Subcutaneous abdominal adipose tissue (tissue), 5 donors: ENCODE results near the gene TMPRSS11F.
"Not testable (repeated sequence)": the region's sequence is repeated elsewhere in the genome, so short reads cannot be mapped to it uniquely, and the experiment has no call there.

ENCODE experiments used
- H3K27ac ChIP-seq: one replicate; pipeline ENCODE4 v1.7.0; 2013; ENCODE audit warnings: low read depth, mild to moderate bottlenecking, inconsistent platforms, low read length, moderate library complexity
- H3K27me3 ChIP-seq, 5 donors: one replicate each; pipeline ENCODE4 v1.7.0; 2013; ENCODE audit warnings: low read length in 5 of 5, inconsistent platforms in 1 of 5; ENCODE audit not compliant: control insufficient read depth in 5 of 5, insufficient read depth in 4 of 5
- H3K36me3 ChIP-seq, 5 donors: one replicate each; pipeline ENCODE4 v1.7.0; 2013; ENCODE audit warnings: low read length in 5 of 5; ENCODE audit not compliant: control insufficient read depth in 5 of 5, insufficient read depth in 5 of 5
- H3K4me1 ChIP-seq, 5 donors: one replicate each; pipeline ENCODE4 v1.7.0; 2013; ENCODE audit warnings: low read length in 5 of 5, mild to moderate bottlenecking in 3 of 5, moderate library complexity in 1 of 5; ENCODE audit not compliant: control insufficient read depth in 5 of 5, insufficient read depth in 5 of 5
- H3K4me3 ChIP-seq, 5 donors: one replicate each; pipeline ENCODE4 v1.7.0; 2013; ENCODE audit warnings: low read length in 5 of 5, low read depth in 1 of 5
- H3K9ac ChIP-seq, 5 donors: one replicate each; pipeline ENCODE4 v1.7.0; 2013; ENCODE audit warnings: low read length in 5 of 5, mild to moderate bottlenecking in 4 of 5, moderate library complexity in 3 of 5
- H3K9me3 ChIP-seq, 5 donors: one replicate each; pipeline ENCODE4 v1.7.0; 2013; ENCODE audit warnings: low read length in 5 of 5; ENCODE audit not compliant: control insufficient read depth in 5 of 5
- donor health status: healthy.
- donor health status: healthy.
- donor health status: healthy.
- donor health status: healthy.
- donor health status: healthy.

Gene TMPRSS11F

DNA sequence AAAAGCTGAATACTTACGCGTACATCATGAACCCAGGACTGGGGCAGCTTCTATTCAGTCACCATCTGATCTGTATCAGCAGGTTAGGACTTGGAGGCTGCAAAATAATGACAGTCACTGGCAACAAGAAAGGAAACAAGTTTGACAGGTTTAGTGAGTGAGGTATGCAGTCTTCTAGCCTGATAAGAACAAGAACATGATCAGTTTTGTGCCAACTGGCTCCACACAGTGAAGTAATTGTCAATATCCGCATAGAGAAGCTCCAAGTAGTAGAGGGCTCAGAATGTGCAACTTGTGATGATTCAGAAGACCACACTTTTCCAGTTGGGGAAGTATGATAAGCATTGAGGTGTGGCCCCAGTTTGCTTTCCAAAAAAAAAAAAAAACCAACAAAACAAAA lies at the start of gene TMPRSS11F:
Gene TMPRSS11F, minus strand, starts transcription at position 77 of the 400 bp plus-strand sequence. Its CDS starts 49 bp downstream, at position 28.
- H3K9ac ChIP-seq, result no peak within 1 kb of the TSS
- peaks cover 0 to 8% (median 2%) of the 10 kb centered on the region in 5 donors for H3K9me3 ChIP-seq
- no peak within 1 kb of the TSS for H3K27ac ChIP-seq
- no peak within 1 kb of the TSS for H3K4me3 ChIP-seq
- no peaks in the 10 kb centered on the region for H3K4me1 ChIP-seq
- no peaks in the 10 kb centered on the region for H3K36me3 ChIP-seq
- H3K27me3 ChIP-seq, result no peaks in the 10 kb centered on the region

DNA sequence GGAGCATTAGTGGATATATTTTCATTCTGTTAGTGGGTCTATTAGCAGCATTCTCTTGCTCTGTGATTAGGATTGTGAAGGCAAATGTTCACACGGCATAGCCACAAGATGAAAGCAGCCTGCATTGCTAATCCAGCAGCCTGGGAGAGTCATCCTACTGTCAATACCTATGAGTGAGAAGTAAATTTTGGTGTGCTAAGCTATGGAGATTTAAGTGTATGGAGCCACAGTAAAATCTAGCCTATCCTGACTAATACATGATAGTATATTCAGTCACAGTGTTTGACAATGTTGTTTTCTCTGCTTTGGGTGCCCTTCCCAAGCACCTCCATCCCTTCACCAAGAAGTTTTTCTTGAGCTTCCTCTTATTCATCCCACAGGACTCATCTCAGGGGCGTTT lies 47.2 kb upstream of the TMPRSS11F start:
- no peak overlapping the region for H3K4me3 ChIP-seq
- H3K36me3 ChIP-seq, result no peaks in the 10 kb centered on the region
- H3K4me1 ChIP-seq, result peaks cover 0 to 4% (median 0%) of the 10 kb centered on the region in 5 donors
- no peaks in the 10 kb centered on the region for H3K27me3 ChIP-seq
- no peak overlapping the region for H3K9ac ChIP-seq
- no peak overlapping the region for H3K27ac ChIP-seq
- no peaks in the 10 kb centered on the region for H3K9me3 ChIP-seq

DNA sequence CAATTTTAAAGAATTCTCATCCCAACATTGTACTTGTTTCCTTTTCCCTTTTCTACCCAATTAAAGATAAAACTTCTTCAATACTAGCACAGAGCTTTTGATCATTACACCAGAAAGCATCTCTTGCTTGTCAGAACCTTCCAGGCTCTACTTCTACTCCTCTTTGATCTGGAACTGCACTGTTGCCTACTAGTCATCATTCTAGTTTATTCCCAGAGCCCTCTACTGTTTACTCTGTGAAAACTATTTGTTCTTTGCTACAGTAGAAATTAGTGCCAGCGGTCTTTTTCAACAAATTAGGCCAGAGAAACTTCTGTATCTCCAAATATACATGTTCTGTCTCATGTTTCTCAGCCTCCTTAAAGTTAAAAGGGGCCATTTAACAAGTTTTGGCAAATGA lies 46.8 kb upstream of the TMPRSS11F start:
- Histone ChIP-seq H3K4me3 (no peak overlapping the region), H3K9me3 (no peaks in the 10 kb centered on the region), H3K4me1 (peaks cover 0 to 4% (median 0%) of the 10 kb centered on the region in 5 donors), H3K27ac (no peak overlapping the region), H3K27me3 (no peaks in the 10 kb centered on the region), H3K9ac (no peak overlapping the region), H3K36me3 (no peaks in the 10 kb centered on the region)

DNA sequence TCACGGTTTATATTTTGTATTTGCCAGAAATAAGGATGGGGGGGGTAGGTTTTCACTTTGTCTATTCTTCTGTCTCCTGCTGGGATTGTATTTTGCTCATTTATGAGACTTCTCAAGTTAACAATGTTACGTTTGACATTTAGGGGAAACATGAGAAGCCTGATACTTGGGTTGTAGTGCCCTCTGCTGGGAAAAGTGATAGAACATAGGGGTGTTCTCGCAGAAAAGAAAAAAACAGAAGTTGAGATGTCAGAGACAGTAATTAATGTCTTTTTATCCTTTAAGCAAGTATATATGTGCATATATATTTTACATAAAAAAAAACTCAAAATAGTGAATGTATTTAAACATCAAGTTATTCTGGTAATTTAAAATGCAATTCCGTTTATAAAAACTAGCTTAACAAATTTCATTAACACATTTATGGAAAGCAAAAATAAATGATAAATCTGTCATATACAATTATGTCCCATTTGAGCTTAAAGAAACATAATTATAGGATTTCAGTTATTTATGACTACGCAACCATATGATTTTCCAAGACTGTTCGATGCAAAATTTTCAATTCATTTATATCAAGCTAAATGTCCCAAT lies 46.0 kb upstream of the TMPRSS11F start:
- Histone ChIP-seq H3K9me3 (no peaks in the 10 kb centered on the region), H3K36me3 (no peaks in the 10 kb centered on the region), H3K4me1 (peaks cover 0 to 4% (median 0%) of the 10 kb centered on the region in 5 donors), H3K9ac (no peak overlapping the region), H3K27me3 (no peaks in the 10 kb centered on the region), H3K27ac (no peak overlapping the region), H3K4me3 (no peak overlapping the region)

DNA sequence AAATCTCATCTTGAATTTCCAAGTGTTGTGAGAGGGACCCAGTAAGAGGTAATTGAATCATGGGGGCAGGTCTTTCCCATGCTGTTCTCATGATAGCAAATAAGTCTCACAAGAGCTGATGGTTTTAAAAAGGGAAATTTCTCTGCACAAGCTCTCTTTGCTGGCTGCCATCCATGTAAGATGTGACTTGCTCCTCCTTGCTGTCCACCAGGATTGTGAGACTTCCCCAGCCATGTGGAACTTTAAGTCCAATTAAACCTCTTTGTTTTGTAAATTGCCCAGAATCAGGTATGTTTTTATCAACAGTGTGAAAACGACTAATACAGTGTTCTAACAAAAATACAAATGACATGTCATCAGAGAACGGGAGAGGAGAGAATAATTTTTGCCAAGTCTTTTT lies 44.7 kb upstream of the TMPRSS11F start:
- H3K9me3 ChIP-seq, H3K4me3 ChIP-seq, H3K27me3 ChIP-seq, H3K27ac ChIP-seq, H3K36me3 ChIP-seq, H3K9ac ChIP-seq, H3K4me1 ChIP-seq: not testable (repeated sequence)

DNA sequence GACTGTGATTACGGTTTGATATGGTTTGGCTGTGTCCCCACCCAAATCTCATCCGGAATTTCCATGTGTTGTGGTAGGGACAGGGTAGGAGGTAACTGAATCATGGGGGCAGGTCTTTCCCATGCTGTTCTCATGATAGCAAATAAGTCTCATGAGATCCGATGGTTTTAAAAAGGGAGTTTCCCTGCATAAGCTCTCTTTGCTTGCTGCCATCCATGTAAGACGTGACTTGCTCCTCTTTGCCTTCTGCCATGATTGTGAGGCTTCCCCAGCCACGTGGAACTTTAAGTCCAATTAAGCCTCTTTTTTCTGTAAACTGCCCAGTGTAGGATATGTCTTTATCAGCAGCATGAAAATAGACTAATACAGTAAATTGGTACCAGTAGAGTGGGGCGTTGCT lies 42.5 kb upstream of the TMPRSS11F start:
- H3K4me1 ChIP-seq, H3K36me3 ChIP-seq, H3K27me3 ChIP-seq, H3K9me3 ChIP-seq, H3K27ac ChIP-seq, H3K4me3 ChIP-seq, H3K9ac ChIP-seq: not testable (repeated sequence)

DNA sequence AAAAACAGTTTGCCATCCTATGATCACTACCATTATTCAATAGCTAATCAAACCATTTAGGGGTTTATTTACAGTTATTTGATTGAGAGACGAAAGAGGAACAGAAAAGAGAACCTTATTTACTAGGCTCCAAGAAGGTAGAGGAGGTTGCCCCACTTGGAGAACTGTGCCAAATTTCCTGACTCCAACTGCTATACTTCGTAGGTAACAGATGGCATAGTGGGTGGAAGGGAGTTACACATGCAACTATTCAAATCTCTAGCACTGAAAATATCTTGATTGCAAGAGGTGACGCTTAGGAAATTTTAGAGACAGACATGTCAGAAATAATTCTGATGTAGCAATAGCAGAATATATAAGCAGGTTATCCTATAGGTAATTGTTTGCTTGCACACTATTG lies 38.0 kb upstream of the TMPRSS11F start:
- Histone ChIP-seq H3K9me3 (no peaks in the 10 kb centered on the region), H3K4me1 (no peaks in the 10 kb centered on the region), H3K27me3 (no peaks in the 10 kb centered on the region), H3K27ac (no peak overlapping the region), H3K36me3 (no peaks in the 10 kb centered on the region), H3K9ac (no peak overlapping the region), H3K4me3 (no peak overlapping the region)

DNA sequence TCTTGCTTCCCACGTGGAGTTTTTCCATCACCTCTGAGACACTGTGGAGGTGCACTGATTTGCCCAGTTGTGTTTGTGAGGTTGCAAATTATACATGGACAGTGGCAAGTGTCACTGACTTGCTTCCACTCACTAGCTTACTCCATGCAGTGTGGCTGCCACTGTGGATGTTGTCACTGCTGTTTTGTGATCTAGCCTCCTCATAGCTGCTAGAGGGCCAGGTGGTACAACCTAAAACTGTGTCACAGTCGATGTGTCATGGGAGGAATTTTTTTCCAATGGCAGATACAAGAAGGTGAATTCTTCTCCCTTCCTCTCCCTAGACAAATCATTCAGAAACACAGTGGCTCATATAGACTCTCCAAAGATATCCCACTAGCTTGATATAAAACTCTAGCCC lies 37.5 kb upstream of the TMPRSS11F start:
- H3K36me3 ChIP-seq, result no peaks in the 10 kb centered on the region
- no peak overlapping the region for H3K4me3 ChIP-seq
- no peak overlapping the region for H3K9ac ChIP-seq
- no peaks in the 10 kb centered on the region for H3K4me1 ChIP-seq
- no peaks in the 10 kb centered on the region for H3K27me3 ChIP-seq
- no peak overlapping the region for H3K27ac ChIP-seq
- no peaks in the 10 kb centered on the region for H3K9me3 ChIP-seq

DNA sequence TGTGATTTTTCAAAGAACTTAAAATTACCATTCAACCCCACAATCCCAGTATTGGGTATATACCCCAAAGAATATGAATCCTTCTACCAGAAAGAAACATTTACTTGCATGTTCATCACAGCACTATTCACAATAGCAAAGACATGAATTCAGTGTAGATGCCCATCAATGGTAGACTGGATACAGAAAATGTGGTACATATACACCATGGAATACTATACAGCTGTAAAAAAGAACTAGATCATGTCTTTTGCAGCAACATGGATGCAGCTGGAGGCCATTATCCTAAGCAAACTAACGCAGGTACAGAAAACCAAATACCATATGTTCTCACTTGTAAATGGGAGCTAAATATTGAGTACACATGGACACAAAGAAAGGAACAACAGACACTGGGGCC lies 34.1 kb upstream of the TMPRSS11F start:
- H3K9ac ChIP-seq, result no peak overlapping the region

DNA sequence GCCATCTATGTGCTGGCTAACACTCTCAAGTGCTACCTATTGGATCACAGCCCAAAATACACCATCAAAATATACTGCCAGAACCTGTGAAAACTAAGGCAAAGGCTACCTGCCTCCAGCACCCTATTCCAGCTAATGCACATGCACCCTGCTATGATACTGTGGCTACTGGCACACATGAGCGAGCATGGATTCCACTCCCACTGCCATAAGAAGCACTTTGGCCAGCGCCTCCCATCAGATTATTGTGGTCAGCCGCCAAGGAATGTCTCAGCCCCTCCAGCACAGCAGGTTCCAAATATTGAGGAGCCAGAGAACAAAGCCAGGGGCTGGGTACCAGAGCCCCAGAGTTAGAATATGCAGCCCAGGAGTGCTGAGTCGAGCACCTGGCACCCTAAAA lies 32.5 kb upstream of the TMPRSS11F start:
- Histone ChIP-seq H3K27me3 (no peaks in the 10 kb centered on the region), H3K36me3 (no peaks in the 10 kb centered on the region), H3K4me1 (no peaks in the 10 kb centered on the region), H3K9me3 (no peaks in the 10 kb centered on the region), H3K9ac (no peak overlapping the region), H3K4me3 (no peak overlapping the region), H3K27ac (no peak overlapping the region)

More for the DNA sequence above, 34.1 kb upstream of the TMPRSS11F start:
- no peak overlapping the region for H3K4me3 ChIP-seq
- H3K4me1 ChIP-seq, result no peaks in the 10 kb centered on the region
- no peaks in the 10 kb centered on the region for H3K36me3 ChIP-seq
- no peak overlapping the region for H3K27ac ChIP-seq
- H3K9me3 ChIP-seq, result no peaks in the 10 kb centered on the region
- H3K27me3 ChIP-seq, result no peaks in the 10 kb centered on the region

DNA sequence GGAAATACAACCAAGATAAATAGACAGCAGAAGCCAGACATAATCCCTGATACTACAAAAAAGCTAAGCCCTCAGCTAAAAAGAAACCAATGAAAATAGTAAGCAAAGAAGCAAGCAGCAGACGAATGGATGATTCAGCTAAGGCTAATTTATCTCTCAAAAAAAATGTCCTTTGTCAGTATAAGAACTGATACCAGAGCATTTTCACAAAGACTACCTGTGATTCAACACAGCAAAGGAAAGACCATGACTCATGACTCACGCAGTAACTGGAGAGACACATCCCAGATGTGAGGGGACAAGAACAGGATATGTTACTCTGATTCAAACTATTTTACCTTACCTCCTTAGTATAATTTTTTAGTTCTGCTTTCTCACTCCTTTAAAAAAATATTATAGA lies 22.7 kb upstream of the TMPRSS11F start:
- Histone ChIP-seq H3K36me3 (no peaks in the 10 kb centered on the region), H3K27ac (no peak overlapping the region), H3K27me3 (no peaks in the 10 kb centered on the region), H3K9me3 (peaks cover 0 to 4% (median 0%) of the 10 kb centered on the region in 5 donors), H3K4me1 (no peaks in the 10 kb centered on the region), H3K4me3 (no peak overlapping the region), H3K9ac (no peak overlapping the region)
